UCSD-AML1 (cell line): ENCODE data around the gene PLXNA4.

Experiments used
- DNase-seq: peaks from one replicate; lab custom pipeline; 2025; ENCODE audit not compliant: unreplicated experiment; lab: John Stamatoyannopoulos, UW

The PLXNA4 gene

GRCh38 chr7:132328047-132328620 lies 248.1 kb downstream of the PLXNA4 start:
- DNase-seq, result no peak

GRCh38 chr7:132326878-132327589 lies 249.2 kb downstream of the PLXNA4 start:
- DNase-seq, result no peak

GRCh38 chr7:132322970-132323369 lies 253.3 kb downstream of the PLXNA4 start:
- DNase-seq, result no peak

GRCh38 chr7:132321387-132321786 lies 254.9 kb downstream of the PLXNA4 start:
- no peak for DNase-seq

- DNase-seq, result no peak
Measured at GRCh38 chr7:132319481-132319880, 256.8 kb downstream of the PLXNA4 start.

- peak; percentile 64 for DNase-seq
Measured at GRCh38 chr7:132318352-132319318, 257.6 kb downstream of the PLXNA4 start.

- no peak for DNase-seq
Measured at GRCh38 chr7:132317701-132318351, 258.4 kb downstream of the PLXNA4 start.

GRCh38 chr7:132312531-132313055 lies 263.7 kb downstream of the PLXNA4 start:
- no peak for DNase-seq

GRCh38 chr7:132311733-132312132 lies 264.5 kb downstream of the PLXNA4 start:
- DNase-seq, result no peak

- DNase-seq, result no peak
Measured at GRCh38 chr7:132309102-132309805, 267.0 kb downstream of the PLXNA4 start.

- no peak for DNase-seq
Measured at GRCh38 chr7:132307465-132307864, 268.8 kb downstream of the PLXNA4 start.

GRCh38 chr7:132300599-132301277 lies 275.5 kb downstream of the PLXNA4 start:
- DNase-seq, result no peak

- no peak for DNase-seq
Measured at GRCh38 chr7:132298790-132299189, 277.5 kb downstream of the PLXNA4 start.

- no peak for DNase-seq
Measured at GRCh38 chr7:132296820-132297219, 279.4 kb downstream of the PLXNA4 start.

GRCh38 chr7:132295175-132295574 lies 281.1 kb downstream of the PLXNA4 start:
- DNase-seq, result no peak

- DNase-seq, result no peak
Measured at GRCh38 chr7:132292803-132293202, 283.5 kb downstream of the PLXNA4 start.

- no peak for DNase-seq
Measured at GRCh38 chr7:132291481-132291880, 284.8 kb downstream of the PLXNA4 start.

GRCh38 chr7:132290021-132290420 lies 286.2 kb downstream of the PLXNA4 start:
- no peak for DNase-seq

GRCh38 chr7:132286836-132287235 lies 289.4 kb downstream of the PLXNA4 start:
- DNase-seq, result no peak

GRCh38 chr7:132280335-132280734 lies 295.9 kb downstream of the PLXNA4 start:
- no peak for DNase-seq
